Brain microvascular endothelial cell (primary cell): ENCODE measurements around the gene ATP8A2.
A peak's percentile ranks its signal among the peaks of the same experiment; 100 is the strongest.
"Not testable (repeated sequence)": the region's sequence is repeated elsewhere in the genome, so short reads cannot be mapped to it uniquely, and the experiment has no call there.

ENCODE experiments used
- DNase-seq: peaks from one replicate; pipeline ENCODE4 v3.0.0-alpha.2; 2020
- H3K27ac ChIP-seq: fragments of 250-450 bp; sonication (Bioruptor Pico); 2 replicates; pipeline ENCODE4 v1.5.1; 2020; ENCODE audit warnings: mild to moderate bottlenecking, moderate library complexity
- H3K27me3 ChIP-seq: fragments of 250-450 bp; sonication (Bioruptor Pico); replicated peaks from 2 replicates; pipeline ENCODE4 v1.5.1; 2020; ENCODE audit warnings: mild to moderate bottlenecking
- H3K36me3 ChIP-seq: fragments of 250-450 bp; sonication (Bioruptor Pico); replicated peaks from 2 replicates; pipeline ENCODE4 v1.5.1; 2020; ENCODE audit warnings: mild to moderate bottlenecking
- H3K4me3 ChIP-seq: 2 replicates; pipeline ENCODE4 v1.5.1; 2011; ENCODE audit warnings: low read depth, mild to moderate bottlenecking, control low read depth, low read length, moderate library complexity
- CTCF ChIP-seq: IDR thresholded peaks from 2 replicates; pipeline ENCODE4 v1.5.1; 2011; ENCODE audit warnings: low read depth, mild to moderate bottlenecking, moderate library complexity, low read length, control low read depth, inconsistent platforms; ENCODE audit errors: missing control alignments
- in situ Hi-C: cut with HindIII; loops from 2 replicates; pipeline ENCODE4 v1.10.0; 2017; ENCODE audit warnings: low sequenced_read_pairs, low pct_ligation_motif_present

The ATP8A2 gene

GRCh38 chr13:26062853-26063444, 691.2 kb downstream of the ATP8A2 start:
- H3K27ac ChIP-seq = no peak overlapping the region
- H3K27me3 ChIP-seq = no peaks in the 10 kb centered on the region
- peak; percentile 83 for TF ChIP-seq CTCF
- H3K36me3 ChIP-seq = no peaks in the 10 kb centered on the region
- DNase-seq = peak; percentile 63
- in situ Hi-C loops = loop anchor here (25.0 kb wide), 1 partner anchor 501 kb away; no protein-coding TSS in a partner anchor
- no peak overlapping the region for H3K4me3 ChIP-seq

DNA sequence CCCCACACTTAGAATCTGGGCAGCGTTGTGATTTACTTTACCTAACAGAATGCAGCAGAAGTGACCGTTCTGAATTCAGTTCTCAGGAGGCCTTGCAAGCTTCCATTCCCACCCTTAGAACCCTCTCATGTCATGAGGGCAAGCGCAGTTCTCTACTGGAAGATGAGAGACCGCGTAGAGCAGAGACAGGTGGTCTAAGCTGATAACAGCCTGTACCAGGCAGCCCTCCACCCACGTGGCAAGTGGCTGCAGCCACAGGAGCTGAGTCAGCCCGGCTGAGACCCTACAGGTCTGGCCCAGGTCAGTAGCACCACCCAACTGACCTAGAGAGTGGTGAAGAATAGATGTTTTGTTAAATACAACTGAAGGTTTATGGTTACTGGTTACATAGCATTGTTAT, 694.7 kb downstream of the ATP8A2 start:
- DNase-seq, H3K4me3 ChIP-seq, H3K27me3 ChIP-seq, H3K27ac ChIP-seq, H3K36me3 ChIP-seq: not testable (repeated sequence)
- in situ Hi-C loops = loop anchor here (25.0 kb wide), 1 partner anchor 504 kb away; no protein-coding TSS in a partner anchor

DNA sequence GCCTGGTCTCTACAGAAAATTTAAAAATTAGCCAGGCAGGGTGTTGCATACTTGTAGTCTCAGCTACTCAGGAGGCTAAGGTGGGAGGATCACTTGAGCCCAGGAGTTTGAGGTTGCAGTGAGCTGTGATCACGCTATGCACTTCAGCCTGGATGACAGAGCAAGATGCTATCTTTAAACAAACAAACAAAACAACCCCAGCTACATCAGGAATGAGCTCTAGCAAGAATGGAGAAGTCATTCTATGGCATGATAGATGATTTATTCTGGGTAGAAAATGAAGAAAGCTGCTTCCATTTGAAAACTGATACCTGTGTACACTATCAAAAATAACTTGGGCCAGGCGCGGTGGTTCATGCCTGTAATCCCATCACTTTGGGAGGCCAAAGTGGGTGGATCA, 695.8 kb downstream of the ATP8A2 start:
- DNase-seq = no peak
- Histone ChIP-seq H3K27ac (no peak overlapping the region), H3K36me3 (no peaks in the 10 kb centered on the region), H3K27me3 (no peaks in the 10 kb centered on the region), H3K4me3 (no peak overlapping the region)
- no peak for TF ChIP-seq CTCF
- in situ Hi-C loops = loop anchor here (25.0 kb wide), 1 partner anchor 505 kb away; no protein-coding TSS in a partner anchor

- in situ Hi-C loops = loop anchor here (25.0 kb wide), 1 partner anchor 506 kb away; no protein-coding TSS in a partner anchor
- H3K27ac ChIP-seq, DNase-seq: not testable (repeated sequence)
These were observed 696.6 kb downstream of the ATP8A2 start for GRCh38 chr13:26068372-26068771.

DNA sequence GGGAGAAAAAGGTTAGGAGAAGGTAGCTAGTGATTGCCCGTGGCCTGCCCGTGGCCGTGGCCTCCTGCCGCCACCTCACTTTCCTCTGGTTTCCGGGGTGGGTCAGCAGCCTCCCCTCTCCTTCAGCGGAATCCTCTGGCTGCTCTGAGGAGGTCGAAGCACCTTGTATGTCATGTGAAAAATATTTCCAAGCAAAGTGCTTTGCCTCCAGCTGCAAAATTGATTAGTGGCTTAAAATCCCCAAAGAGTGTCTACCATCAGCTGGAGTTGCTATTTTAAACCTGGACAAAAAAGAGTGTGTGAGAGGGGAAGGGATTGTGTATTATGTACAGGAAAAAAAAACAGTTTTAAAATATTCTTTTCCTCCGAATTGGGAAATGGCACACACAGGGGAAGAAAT, 697.9 kb downstream of the ATP8A2 start:
- DNase-seq, H3K4me3 ChIP-seq, H3K27me3 ChIP-seq, H3K36me3 ChIP-seq, H3K27ac ChIP-seq: not testable (repeated sequence)
- in situ Hi-C loops = loop anchor here (25.0 kb wide), 1 partner anchor 507 kb away; no protein-coding TSS in a partner anchor

More at GRCh38 chr13:26068372-26068771, 696.6 kb downstream of the ATP8A2 start:
- not testable (repeated sequence) for H3K27me3 ChIP-seq, H3K36me3 ChIP-seq, H3K4me3 ChIP-seq

GRCh38 chr13:26071691-26072090, 699.9 kb downstream of the ATP8A2 start:
- DNase-seq = no peak
- Histone ChIP-seq H3K4me3 (no peak overlapping the region), H3K27me3 (no peaks in the 10 kb centered on the region), H3K27ac (no peak overlapping the region), H3K36me3 (no peaks in the 10 kb centered on the region)
- no peak for TF ChIP-seq CTCF
- in situ Hi-C loops = loop anchor here (25.0 kb wide), 1 partner anchor 509 kb away; no protein-coding TSS in a partner anchor

DNA sequence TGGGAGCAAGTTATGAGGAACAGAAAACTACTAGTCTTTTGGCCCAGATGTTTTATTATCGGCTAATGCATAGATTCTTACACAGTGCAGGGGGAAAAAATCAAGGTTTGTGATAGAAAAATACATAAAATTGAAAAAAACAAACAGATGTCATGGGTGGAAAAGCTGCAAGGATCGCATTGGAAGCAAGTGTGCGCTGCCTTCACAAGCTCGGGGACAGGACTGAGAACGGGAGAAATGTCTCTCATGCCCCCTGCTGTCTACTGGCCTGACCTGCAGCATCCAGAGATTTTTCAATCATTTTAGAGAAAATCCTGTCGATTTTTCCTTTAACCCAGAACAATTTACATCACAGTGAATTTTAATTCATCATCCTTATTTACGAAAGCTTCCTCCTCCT, 700.6 kb downstream of the ATP8A2 start:
- H3K27me3 ChIP-seq, H3K4me3 ChIP-seq, H3K36me3 ChIP-seq, DNase-seq, H3K27ac ChIP-seq: not testable (repeated sequence)
- in situ Hi-C loops = loop anchor here (25.0 kb wide), 1 partner anchor 510 kb away; no protein-coding TSS in a partner anchor

- Histone ChIP-seq H3K27ac (no peak overlapping the region), H3K36me3 (no peaks in the 10 kb centered on the region), H3K4me3 (peak overlapping the region; percentile 5), H3K27me3 (no peaks in the 10 kb centered on the region)
- in situ Hi-C loops = loop anchor here (25.0 kb wide), 1 partner anchor 512 kb away; no protein-coding TSS in a partner anchor
- peak; percentile 41 for TF ChIP-seq CTCF
- peak; percentile 51 for DNase-seq
These were observed 702.9 kb downstream of the ATP8A2 start for GRCh38 chr13:26074706-26075105.
